WERI-Rb-1 (cell line): ENCODE measurements around the gene CLEC14A.

ENCODE experiments used
- DNase-seq: peaks from one replicate; pipeline ENCODE4 v3.0.0-alpha.2; 2020
- H3K27ac ChIP-seq: fragments of 250-450 bp; sonication (Bioruptor Pico); 2 replicates; pipeline ENCODE4 v1.5.1; 2020; ENCODE audit warnings: mild to moderate bottlenecking, moderate library complexity
- H3K27me3 ChIP-seq: fragments of 250-450 bp; sonication (Bioruptor Pico); 2 replicates; pipeline ENCODE4 v1.5.1; 2021; ENCODE audit warnings: mild to moderate bottlenecking, low read depth, moderate library complexity; ENCODE audit not compliant: insufficient read depth, severe bottlenecking
- H3K36me3 ChIP-seq: fragments of 250-450 bp; sonication (Bioruptor Pico); 2 replicates; pipeline ENCODE4 v1.5.1; 2020; ENCODE audit warnings: mild to moderate bottlenecking, moderate library complexity
- H3K4me3 ChIP-seq: 2 replicates; pipeline ENCODE4 v1.5.1; 2011; ENCODE audit warnings: low read depth, mild to moderate bottlenecking, control low read depth, low read length
- H3K9me3 ChIP-seq: fragments of 250-450 bp; sonication (Bioruptor Pico); 2 replicates; pipeline ENCODE4 v1.5.1; 2021; ENCODE audit warnings: mild to moderate bottlenecking, moderate library complexity; ENCODE audit not compliant: severe bottlenecking
- TF ChIP-seq, protein P1 (sequence below): IDR thresholded peaks from 2 replicates; pipeline ENCODE4 v1.5.1; 2011; ENCODE audit warnings: low read depth, mild to moderate bottlenecking, control low read depth, inconsistent platforms, low read length

The CLEC14A gene, protein sequence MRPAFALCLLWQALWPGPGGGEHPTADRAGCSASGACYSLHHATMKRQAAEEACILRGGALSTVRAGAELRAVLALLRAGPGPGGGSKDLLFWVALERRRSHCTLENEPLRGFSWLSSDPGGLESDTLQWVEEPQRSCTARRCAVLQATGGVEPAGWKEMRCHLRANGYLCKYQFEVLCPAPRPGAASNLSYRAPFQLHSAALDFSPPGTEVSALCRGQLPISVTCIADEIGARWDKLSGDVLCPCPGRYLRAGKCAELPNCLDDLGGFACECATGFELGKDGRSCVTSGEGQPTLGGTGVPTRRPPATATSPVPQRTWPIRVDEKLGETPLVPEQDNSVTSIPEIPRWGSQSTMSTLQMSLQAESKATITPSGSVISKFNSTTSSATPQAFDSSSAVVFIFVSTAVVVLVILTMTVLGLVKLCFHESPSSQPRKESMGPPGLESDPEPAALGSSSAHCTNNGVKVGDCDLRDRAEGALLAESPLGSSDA

GRCh38 chr14:38255673-38256532 is at the start of gene CLEC14A:
CLEC14A (minus strand) TSS chr14:38256093; CDS start chr14:38256022, 71 bp downstream.
- no peaks in the 10 kb centered on the region for H3K36me3 ChIP-seq
- H3K27ac ChIP-seq: no peak within 1 kb of the TSS
- peaks cover 6% of the 10 kb centered on the region for H3K9me3 ChIP-seq
- no peak for DNase-seq
- H3K4me3 ChIP-seq: no peak within 1 kb of the TSS
- peaks cover 62% of the 10 kb centered on the region for H3K27me3 ChIP-seq
- TF ChIP-seq, protein P1, sequence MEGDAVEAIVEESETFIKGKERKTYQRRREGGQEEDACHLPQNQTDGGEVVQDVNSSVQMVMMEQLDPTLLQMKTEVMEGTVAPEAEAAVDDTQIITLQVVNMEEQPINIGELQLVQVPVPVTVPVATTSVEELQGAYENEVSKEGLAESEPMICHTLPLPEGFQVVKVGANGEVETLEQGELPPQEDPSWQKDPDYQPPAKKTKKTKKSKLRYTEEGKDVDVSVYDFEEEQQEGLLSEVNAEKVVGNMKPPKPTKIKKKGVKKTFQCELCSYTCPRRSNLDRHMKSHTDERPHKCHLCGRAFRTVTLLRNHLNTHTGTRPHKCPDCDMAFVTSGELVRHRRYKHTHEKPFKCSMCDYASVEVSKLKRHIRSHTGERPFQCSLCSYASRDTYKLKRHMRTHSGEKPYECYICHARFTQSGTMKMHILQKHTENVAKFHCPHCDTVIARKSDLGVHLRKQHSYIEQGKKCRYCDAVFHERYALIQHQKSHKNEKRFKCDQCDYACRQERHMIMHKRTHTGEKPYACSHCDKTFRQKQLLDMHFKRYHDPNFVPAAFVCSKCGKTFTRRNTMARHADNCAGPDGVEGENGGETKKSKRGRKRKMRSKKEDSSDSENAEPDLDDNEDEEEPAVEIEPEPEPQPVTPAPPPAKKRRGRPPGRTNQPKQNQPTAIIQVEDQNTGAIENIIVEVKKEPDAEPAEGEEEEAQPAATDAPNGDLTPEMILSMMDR: no peak

DNA sequence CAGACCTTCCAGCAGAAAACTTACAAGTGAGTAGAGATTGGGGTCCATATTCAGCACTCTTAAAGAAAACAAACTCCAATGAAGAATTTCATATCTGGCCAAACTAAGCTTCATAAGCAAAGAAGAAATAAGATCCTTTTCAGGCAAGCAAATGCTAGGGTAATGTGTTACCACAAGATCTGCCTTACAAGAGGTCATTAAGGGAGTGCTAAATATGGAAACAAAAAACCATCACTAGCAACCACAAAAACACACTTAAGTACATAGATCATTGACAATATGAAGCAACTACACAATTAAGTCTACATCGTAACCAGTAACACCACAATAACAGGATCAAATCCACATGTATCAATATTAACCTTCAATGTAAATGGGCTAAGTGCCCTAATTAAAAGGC is 47.1 kb upstream of the CLEC14A start:
- TF ChIP-seq, protein P1: no peak
- no peaks in the 10 kb centered on the region for H3K9me3 ChIP-seq
- H3K36me3 ChIP-seq: no peaks in the 10 kb centered on the region
- H3K4me3 ChIP-seq: no peak overlapping the region
- H3K27me3 ChIP-seq: peaks cover 47% of the 10 kb centered on the region
- no peak overlapping the region for H3K27ac ChIP-seq
- DNase-seq: no peak

DNA sequence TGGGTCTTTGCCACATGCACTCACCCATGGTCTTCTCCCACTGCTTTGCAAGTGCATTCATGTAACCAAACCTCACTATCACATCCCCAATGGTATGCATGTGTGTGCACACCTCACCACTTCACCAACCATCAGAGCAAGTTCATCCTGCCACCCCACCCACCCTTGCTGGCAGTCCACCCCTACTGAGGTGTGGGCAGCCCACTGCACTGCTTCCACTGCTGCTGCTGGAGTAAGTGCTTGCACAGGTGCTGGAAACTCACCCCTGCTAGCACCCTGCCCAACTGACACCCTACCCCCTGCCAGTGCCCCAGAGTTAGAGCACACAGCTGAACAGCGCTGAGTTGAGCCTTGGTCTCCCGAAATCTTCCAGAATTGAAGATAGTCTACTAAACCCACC is 46.1 kb upstream of the CLEC14A start:
- Histone ChIP-seq H3K27ac (no peak overlapping the region), H3K4me3 (no peak overlapping the region), H3K27me3 (peaks cover 54% of the 10 kb centered on the region), H3K9me3 (no peaks in the 10 kb centered on the region), H3K36me3 (no peaks in the 10 kb centered on the region)
- TF ChIP-seq, protein P1: no peak
- DNase-seq: no peak

GRCh38 chr14:38297681-38298080 is 41.8 kb upstream of the CLEC14A start:
- no peaks in the 10 kb centered on the region for H3K36me3 ChIP-seq
- TF ChIP-seq, protein P1: no peak
- no peak overlapping the region for H3K27ac ChIP-seq
- peaks cover 44% of the 10 kb centered on the region for H3K27me3 ChIP-seq
- no peak overlapping the region for H3K4me3 ChIP-seq
- H3K9me3 ChIP-seq: no peaks in the 10 kb centered on the region
- no peak for DNase-seq

DNA sequence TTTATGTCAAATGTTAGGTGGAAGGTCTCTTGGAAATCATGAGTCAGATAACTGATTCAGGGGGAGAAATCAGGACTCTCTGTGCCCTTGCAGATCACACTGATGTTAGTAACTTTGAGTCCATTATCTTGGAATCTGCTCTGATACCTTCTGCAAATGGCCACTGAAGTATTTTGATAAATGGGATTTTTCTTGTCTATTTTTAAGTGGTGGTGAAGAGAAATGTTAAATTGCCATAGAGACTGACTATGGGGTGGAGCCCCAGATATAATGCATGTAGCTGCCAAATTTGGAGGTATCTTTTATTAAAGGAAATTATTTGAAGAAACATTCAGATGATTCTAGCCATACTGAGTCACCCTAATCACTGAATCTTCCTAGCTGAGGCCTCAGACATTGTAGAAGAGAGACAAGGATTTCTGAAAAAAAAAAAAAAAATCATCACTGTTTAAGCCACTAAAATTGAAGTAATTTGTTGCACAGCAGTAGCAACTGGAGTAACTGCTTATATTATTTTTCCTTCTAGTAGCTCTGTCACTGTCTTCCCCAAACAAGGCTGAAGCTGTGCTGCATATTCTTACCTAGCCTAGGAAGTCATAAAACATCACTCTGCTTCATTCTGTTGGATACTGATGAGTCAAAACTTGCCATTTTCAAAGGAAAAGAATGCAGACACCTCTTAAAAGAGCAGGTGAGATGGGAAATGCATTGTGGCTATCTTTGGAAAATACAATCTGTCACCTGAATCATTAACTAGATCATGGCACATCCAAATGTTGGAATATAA is 36.0 kb upstream of the CLEC14A start:
- H3K36me3 ChIP-seq: no peaks in the 10 kb centered on the region
- H3K9me3 ChIP-seq: no peaks in the 10 kb centered on the region
- peaks cover 25% of the 10 kb centered on the region for H3K27me3 ChIP-seq
- TF ChIP-seq, protein P1: no peak
- no peak for DNase-seq
- no peak overlapping the region for H3K4me3 ChIP-seq
- H3K27ac ChIP-seq: no peak overlapping the region
